GM21825 (cell line): ENCODE data around the gene DCAF10.
"Not testable (repeated sequence)": the region's sequence is repeated elsewhere in the genome, so short reads cannot be mapped to it uniquely, and the experiment has no call there.

Experiments
- ATAC-seq: cut with Tn5 transposase; IDR thresholded peaks from one replicate; pipeline ENCODE4 v1.9.1; 2021; ENCODE audit warnings: mild to moderate bottlenecking, moderate library complexity; ENCODE audit not compliant: unreplicated experiment

The DCAF10 gene

DNA sequence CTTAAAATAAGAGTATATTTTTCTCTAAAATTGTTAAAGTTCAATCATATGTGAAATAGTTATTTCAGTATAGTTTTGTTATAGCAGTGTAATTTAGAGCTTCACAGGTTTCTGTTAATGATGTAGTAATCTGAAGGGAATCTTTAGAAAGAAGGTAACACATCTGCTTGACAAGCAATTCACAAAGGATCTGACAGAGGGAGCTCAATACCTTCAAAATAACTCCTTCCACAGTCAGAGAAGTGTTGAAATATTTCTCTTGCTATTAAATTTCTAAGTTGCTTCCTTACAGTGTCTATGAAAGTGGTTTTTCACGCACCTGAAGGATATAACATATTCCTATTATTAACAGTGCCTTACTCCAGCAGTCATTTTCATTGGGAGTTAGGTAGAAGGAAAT lies 58.4 kb downstream of the DCAF10 start:
- no peak for ATAC-seq

DNA sequence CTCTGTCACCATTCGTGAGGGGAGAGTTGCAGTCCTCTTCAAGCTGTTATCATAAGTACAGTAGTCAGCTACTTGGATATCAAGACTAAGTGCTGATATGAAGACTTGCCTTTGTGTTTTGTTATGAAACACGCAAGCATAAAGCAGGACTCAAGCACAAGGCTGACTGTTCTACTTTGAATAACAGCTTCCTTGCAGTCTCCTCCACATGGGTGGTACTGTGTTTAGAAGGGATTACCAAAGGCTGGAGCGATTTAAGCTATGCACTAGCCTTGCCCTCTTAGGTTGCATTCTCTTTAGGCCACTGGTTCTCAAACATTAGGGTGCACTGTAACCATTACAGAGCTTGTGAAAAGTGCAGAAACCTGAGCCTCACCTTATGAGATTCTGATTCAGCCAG lies 61.9 kb downstream of the DCAF10 start:
- ATAC-seq, result no peak

DNA sequence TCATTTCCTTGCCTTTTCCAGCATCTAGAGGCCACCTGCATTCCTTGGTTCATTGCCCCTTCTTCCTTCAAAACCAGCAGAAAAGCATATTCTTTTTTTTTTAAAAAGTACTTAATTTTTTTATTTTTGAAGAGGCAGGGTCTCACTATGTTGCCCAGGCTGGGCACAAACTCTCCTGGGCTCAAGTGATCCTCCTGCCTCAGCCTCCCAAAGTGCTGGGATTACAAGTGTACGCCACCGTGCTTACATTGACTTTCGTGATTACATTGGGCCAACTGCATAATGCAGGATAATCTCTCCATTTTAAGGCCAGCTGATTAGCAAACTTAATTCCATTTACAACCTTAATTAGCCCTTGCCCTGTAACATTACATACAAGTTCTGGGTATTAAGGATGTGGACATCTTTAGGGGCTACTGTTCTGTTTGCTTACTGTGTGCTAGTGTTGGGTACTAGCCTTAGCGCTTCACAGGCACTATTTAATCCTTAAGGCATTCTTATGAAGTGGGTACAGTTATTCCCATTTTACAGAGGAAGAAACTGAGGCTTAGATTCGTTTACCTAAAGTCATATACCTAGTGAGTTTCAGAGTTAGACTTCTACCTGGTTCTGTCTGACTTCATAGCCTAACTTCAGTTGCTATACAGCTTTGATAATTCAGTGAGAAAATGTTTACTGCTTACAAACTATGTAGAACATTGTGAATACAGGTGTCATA lies 69.6 kb downstream of the DCAF10 start:
- ATAC-seq, result no peak

DNA sequence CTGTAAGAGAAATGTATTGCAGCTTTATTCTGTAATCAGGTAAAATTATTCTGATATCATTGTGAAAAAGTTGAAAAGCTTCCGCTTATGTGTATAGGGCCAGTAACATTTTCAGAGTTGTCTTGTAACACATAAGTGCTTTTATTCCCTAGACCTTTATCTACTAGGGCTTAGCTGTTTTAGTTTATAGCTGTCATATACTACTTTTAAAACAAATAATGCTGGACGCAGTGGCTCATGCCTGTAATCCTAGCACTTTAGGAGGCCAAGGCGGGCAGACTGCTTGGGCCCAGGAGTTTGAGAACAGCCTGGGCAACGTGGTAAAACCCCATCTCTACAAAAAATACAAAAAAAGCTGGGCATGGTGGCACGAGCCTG lies 70.2 kb downstream of the DCAF10 start:
- no peak for ATAC-seq

DNA sequence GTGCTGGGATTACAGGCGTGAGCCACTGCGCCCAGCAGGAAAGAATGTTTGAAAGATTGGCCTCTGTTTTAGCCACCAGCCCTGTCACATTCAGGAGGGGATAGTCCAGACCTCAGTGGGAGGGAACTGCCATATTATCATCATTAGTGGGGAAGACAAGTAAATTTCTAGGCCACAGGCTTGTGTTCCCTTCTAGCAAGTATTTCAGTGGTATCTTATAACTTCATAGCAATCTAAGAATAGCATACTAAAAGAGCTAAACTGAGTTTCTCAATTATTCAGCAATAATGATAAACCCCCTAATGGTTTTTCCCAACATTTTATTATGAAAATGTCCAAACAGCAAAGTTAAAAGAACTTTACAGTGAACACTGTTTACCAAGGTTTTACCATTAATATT lies 73.4 kb downstream of the DCAF10 start:
- no peak for ATAC-seq

DNA sequence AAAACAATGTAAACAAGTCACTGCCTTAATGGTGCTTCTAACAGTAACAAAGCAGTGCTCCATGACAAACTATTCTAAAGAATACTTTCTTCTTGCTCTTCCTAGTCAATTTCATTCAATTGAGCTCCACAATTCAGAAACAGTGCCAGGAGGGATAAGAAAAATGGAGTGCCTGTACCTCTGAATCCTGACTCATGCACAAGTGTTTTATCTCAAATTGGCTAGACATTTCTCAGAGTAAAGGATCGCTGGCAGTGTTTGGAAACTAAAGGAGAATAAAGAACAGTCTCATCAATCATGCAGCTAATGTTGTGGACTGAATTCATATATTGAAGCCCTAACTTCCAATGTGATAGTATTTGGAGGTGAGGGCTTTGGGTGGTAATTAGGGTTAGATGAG lies 75.8 kb downstream of the DCAF10 start:
- ATAC-seq, result no peak

DNA sequence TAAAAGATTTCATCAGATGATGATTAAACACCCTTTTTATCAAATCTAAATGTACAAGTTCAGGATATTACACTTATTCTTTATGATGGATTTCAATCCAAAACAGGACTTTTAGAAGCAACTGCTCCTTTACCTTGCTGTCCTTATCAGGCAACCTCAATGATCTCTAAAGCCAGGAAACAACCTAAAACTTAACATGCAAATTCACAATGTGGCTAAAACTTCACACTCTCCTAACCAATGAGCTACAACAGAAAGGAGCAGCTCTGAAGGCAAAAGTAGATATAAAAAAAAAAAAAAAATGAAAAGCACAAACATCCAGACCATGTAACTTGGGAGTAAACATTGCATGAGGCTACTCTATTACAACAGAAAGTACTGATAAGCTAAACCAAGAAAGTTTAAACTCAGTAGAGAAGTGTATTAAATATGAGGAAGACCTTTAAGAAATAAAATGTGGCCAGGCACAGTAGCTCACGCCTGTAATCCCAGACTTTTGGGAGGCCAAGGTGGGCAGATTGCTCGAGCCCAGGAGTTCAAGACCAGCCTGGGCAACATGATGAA lies 80.4 kb downstream of the DCAF10 start:
- no peak for ATAC-seq

DNA sequence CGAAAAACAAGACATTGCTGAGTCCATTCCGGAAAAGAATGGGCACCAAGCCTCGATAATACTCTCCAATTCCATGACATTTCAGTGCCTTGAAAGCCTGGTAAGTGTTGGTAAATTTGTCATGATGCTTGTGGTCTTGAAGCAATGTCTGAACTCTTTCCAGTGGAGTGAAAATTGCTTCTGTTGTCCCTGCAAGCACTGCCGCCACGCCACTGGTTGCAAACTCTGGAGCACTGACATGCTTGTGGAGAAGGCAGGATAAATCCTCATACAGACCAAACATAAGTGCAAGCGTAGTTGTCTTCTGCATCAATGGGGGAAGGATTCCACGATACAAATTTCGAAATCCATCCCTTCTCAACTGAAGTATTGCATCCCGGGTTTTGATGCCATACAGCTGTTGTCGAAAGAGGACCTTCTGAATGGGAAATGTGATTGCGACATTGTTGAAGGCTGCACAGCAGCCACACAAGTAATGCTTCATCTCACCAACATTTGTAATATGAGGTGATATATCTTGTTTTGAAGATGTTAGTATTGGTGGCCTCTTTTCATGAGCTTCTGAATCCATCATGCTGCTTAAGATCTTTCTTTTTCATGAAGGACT lies 87.5 kb downstream of the DCAF10 start:
- ATAC-seq, result not testable (repeated sequence)

DNA sequence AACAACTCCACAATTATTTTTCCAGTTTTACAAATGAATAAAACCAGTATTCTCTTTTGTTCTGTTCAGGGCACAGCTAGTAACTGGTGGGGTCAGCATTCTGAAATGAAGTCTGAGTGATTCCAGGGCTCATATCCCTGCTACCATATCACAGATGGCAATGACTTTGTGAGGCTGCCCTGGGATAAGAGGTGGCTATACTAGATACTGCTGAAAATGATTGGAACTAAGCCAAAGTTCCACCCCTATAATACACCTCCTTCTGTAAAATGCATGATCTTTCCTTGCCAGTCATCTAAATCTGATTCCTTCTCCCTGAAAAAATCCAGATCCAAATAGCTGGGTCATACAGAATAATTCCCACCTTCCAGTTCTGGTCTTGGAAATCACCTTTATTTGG lies 88.9 kb downstream of the DCAF10 start:
- no peak for ATAC-seq

DNA sequence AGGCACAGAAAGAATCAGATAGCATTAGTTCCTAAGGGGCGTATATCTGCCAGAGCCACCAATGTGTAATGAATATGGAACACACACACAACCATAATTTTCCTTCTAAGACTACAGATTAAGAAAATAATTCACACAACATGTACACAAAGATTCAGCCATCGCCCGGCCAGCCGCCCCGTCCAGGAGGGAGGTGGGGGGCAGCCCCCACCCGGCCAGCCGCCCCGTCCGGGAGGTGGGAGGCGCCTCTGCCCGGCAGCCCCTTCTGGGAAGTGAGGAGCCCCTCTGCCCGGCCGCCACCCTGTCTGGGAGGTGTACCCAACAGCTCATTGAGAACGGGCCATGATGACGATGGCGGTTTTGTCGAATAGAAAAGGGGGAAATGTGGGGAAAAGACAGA lies 90.4 kb downstream of the DCAF10 start:
- ATAC-seq, result not testable (repeated sequence)

DNA sequence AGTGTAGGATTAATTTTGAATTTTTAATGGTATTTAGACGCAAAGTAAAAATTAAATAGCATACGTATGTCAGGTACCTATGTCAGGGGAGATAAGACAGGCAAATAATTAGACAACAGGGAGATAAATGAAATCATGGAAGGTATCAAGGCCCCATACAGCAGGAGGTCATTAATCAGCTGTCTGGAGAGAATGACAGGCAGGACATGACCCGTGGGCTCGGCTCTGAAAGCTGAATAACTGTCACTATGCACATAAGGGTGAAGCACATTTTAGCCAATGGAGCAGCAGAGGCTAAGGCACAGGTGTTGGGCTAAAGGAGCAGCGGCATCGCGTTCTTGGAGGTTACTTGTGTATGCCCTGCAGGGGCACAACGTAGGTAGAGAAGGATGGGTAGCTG lies 91.5 kb downstream of the DCAF10 start:
- ATAC-seq, result no peak

DNA sequence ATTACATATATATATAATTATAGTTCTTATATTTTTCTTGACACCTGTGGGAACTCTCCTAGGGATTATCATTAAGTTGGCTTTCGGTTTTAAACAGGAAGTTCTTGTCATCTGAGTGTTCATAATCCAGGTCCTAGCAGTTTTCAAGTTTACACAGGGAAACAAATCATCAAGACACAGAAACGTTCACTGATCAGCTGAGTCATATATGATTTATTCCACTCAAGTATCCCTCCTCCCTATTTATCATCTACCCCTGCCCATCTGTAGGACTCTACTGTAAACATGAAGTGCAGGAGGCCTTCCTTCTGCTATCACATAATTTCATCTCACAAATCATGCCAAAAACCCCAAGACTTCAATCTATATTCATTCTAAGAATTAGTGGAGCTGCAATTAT lies 97.1 kb downstream of the DCAF10 start:
- no peak for ATAC-seq

DNA sequence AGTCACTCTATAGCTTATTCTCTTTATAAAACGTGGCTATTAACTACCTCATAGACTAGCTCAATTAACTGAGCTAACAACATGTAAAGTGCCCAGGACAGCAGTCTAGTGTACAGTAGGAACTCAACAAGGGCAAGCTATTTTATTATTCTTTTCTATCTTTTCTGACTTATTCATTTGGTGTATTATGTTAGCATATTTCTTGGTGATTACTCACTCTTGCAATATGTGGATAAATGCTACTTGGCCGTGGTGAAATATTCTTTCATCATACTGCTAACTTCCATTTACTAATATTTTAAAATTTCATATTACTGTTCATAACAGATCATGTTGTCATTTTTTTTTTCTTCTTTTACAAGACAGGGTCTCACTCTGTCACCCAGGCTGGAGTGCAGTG lies 98.4 kb downstream of the DCAF10 start:
- ATAC-seq, result no peak

DNA sequence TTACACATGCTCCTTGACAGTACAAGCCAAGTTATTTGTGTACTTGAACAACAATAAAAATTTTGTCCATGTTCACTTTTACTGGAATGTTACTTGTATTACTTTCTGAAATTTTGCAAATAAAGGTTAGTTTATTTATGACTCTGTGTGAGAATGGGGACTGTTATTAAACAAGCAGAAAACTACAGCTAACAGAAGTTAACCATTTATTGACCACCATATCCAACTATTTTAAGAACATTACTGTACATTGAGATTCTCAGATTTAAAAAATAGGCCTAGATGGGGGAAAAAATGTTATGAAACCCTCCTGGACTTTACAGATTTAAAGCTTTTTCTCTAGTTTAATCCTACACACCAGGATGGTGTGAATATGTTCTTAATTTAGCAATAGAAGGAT lies 101.5 kb downstream of the DCAF10 start:
- no peak for ATAC-seq

DNA sequence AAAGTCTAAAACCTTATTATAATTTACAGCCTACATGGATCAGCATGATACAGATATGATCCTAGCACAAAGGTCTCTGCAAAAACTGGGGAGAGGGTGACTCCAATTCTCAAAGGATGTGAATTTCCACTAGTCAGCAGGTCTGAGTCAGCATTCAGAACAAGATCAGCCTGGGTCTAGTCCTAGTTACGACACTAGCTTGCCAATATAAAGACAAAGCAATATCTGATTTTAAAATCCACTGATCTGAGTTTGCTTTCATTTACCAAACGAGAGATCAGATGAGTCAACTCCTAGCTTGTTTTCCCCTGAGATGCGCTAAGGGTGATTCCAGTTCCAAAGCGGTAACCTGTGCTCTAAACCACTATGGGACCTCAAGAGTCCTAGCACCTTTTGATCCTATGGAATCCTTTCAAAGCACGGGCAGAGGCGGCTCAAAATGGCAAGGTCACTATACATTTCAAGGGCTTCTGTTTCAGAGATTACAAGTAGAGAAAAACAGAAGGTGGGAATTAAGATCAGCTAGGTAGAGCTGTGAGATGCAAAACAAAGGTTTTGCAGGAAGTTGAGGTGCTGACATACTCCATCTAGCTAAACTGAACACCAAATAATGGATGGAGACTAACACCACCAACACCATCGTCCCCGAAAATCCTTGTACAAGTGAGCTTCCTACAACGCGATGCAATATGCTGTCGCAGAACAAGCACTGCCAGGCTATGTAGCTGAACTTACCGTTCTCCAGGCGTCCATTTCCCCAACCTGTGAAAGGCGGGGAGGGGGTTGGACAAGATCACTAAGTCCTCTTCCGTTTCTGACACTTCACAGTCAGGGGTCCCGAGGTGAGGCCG lies 102.4 kb downstream of the DCAF10 start:
- no peak for ATAC-seq

DNA sequence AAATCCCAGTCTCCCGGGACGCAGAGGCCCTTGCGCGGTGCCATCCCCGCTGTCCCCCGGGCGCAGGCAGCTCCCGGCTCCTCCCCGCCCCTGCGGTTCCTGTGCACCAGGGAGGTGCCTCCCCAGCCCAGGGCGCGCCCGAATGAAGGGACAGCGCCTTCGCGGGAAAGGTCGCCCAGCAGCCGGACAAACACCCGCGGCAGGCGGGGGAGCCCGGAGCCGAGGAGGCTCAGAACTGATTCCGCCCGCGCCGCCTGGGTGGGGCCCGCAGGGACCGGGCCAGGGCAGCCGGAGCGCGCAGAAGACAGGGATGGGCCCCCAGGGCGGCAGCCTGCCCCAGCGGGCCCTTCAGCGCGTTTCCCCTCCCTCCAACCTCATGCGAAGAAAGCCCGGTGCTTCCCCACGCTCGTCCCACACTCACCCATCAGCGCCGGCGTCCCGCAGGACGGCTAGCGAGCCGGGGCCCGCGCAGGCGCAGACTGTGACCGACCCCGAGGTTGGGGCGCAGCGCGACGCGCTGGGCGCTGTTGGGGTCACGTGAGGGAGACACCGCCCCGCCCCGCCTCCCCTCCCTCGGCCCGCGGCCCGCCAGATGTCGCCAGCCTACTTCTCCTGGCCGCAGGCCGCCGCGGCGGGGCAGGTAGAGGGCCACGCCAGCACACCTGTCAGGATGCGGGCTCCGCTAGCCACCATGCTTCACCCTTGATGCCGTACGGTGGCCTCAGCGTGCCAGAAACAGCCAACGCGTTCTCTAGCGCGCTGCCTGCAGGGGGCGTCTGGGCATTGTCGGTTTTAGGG lies 103.2 kb downstream of the DCAF10 start, which contains the start of gene SLC25A51:
SLC25A51 (minus strand) TSS at position 481 of the 798 bp plus-strand sequence. CDS start 15,577 bp downstream, outside the sequence.
- peak; percentile 77 for ATAC-seq

DNA sequence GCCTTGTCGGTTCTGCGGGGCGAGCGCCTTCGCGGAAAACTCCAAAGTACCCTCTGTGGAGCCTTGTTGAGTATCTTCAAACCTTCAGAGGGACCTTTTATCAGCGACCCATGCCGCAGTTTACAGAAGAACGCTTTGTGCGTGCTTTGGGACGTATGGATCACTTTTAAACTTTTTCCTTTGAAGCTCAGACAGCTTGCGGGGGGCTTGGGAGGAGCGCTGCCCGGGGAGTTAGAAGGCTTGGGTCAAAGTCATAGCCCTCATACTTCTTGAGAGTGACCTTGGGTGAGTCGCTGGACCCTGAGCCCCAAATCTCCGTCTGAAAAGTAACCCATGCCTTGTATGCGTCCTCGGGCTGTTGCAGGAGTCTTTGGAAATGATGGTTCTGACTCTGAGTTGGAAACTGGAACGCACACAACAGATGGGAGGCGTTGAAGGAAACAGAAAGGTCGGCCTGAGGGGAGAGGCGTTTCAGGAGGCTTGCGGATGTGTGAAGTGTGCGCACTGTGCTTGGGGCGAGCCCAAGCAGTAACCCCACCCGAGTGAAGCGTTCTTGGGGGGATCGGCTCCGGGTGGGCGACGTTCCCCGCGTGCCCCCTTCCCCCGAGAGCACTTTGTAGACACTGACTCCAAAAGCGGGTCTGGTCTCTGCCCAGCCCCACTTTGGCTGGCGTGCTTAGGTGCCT lies 104.0 kb downstream of the DCAF10 start:
- no peak for ATAC-seq

DNA sequence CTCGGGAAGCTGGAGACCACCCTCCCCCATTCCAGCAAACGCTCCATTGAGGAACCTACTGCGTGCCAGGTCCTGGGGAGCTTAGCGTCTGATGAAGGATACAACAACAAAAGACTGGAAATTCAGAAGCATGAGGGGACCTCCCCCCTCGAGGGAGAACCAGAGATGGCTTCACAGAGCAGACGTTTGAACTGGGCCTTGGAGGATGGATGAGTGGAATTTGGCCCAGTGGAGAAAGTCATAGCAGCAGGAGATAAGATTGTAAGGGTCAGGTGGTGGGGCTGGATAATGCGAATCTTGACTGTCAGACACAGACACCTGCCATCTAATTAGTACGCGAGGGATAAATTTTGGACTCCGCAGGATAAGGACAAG lies 104.5 kb downstream of the DCAF10 start:
- ATAC-seq, result no peak

DNA sequence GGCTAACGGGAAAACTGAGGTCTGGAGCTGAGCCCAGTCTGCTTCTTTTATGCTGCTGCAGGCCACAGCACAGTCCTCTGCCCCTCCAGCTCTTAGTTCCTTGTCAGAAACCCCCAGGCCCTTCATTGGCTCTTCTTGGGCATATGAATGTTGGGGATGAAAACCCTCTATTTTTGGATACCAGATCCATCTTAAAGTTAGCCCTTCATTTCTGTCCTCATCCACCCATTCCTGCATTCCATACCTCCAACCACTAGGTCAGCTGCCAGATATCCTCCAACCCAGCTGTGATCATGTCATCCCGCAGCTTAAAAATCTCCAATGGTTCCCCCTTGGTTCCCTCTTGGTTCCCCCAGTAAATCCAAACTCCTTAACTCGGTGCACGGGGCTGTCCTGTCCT lies 105.2 kb downstream of the DCAF10 start:
- no peak for ATAC-seq
